ENCODE data around the gene ING3.

The ING3 gene

DNA sequence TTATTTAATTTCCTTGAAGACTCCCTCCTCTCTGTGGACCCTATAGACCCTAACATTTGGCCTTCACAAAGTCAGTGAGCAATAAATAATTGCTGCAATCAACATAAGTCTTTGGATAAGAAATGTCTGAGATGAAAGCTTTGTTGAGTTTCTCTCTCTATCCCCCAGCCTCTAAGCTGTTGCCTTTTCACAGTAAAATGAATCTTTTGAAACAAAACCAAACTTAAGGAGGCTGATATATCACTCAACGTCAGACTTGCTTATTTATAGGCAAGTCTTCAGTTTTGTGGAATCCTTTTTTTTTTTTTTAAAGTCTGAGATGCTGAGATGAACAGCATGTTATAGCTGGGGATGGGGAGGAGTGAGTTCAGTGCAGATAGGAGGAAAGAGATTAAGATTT, 47.9 kb downstream of the ING3 start:
- no peaks in the 10 kb centered on the region for H3K79me2 ChIP-seq (ENCODE audit: insufficient read depth, low read length)
- H4K20me1 ChIP-seq (ENCODE audit: low read depth, low read length), result no peaks in the 10 kb centered on the region
- H3K27me3 ChIP-seq (ENCODE audit: low read length), result no peaks in the 10 kb centered on the region
- no peak overlapping the region for H3K9ac ChIP-seq (ENCODE audit: low read length)
- no peak overlapping the region for H3K4me2 ChIP-seq (ENCODE audit: low read depth, low read length, poor library complexity, severe bottlenecking)
- TF ChIP-seq, protein P1, sequence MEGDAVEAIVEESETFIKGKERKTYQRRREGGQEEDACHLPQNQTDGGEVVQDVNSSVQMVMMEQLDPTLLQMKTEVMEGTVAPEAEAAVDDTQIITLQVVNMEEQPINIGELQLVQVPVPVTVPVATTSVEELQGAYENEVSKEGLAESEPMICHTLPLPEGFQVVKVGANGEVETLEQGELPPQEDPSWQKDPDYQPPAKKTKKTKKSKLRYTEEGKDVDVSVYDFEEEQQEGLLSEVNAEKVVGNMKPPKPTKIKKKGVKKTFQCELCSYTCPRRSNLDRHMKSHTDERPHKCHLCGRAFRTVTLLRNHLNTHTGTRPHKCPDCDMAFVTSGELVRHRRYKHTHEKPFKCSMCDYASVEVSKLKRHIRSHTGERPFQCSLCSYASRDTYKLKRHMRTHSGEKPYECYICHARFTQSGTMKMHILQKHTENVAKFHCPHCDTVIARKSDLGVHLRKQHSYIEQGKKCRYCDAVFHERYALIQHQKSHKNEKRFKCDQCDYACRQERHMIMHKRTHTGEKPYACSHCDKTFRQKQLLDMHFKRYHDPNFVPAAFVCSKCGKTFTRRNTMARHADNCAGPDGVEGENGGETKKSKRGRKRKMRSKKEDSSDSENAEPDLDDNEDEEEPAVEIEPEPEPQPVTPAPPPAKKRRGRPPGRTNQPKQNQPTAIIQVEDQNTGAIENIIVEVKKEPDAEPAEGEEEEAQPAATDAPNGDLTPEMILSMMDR (IDR thresholded peaks at IDR 0.05; ENCODE audit: insufficient read depth, low read length, poor library complexity, severe bottlenecking), result no peak
- no peak for TF ChIP-seq EZH2phosphoT487 (conservative IDR thresholded peaks at IDR 0.05; ENCODE audit: low read length)
- no peaks in the 10 kb centered on the region for H3K9me3 ChIP-seq (ENCODE audit: insufficient read depth, low read length)
- H3F3A ChIP-seq (ENCODE audit: insufficient read depth), result no peaks in the 10 kb centered on the region
- no peaks in the 10 kb centered on the region for H3K36me3 ChIP-seq (ENCODE audit: low read length)
- H2AFZ ChIP-seq (ENCODE audit: low read depth, low read length, severe bottlenecking), result no peak overlapping the region
- H3K9me2 ChIP-seq (replicated peaks; ENCODE audit: insufficient read depth, low read length), result no peaks in the 10 kb centered on the region
- H3K27ac ChIP-seq (ENCODE audit: low read depth, low read length), result no peak overlapping the region
- no peak overlapping the region for H3K4me3 ChIP-seq (ENCODE audit: insufficient read depth, low read length, poor library complexity, severe bottlenecking)

DNA sequence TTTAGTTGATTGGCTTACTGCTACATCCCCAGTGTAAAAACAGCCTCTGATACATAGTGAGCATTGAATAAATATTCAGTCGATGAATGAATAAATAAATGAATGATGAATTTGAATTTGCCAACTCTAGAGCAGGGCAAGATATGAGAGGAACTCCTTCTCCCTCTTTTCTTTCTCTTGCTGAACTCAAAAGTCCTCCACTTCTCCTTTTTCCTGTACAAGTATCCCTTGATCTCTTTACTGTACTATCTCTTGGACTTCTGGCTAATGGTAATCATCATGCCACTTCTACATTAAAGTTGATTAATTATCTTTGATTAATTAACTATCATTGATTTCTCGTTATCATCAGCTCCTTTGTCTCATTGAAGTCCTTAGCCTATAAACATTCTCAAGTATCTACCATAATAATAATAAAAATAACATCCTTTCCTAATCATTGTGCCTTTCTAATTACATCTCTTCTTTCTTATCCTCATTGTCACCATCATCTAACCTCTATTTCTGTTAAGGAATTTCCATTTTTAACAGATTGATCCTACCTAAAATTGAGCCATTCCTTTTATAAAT, 48.5 kb downstream of the ING3 start:
- H2AFZ ChIP-seq (ENCODE audit: low read depth, low read length, severe bottlenecking), result no peak overlapping the region
- TF ChIP-seq, protein P1 (IDR thresholded peaks at IDR 0.05; ENCODE audit: insufficient read depth, low read length, poor library complexity, severe bottlenecking), result no peak
- no peak for TF ChIP-seq EZH2phosphoT487 (conservative IDR thresholded peaks at IDR 0.05; ENCODE audit: low read length)
- H3K9me2 ChIP-seq (replicated peaks; ENCODE audit: insufficient read depth, low read length), result no peaks in the 10 kb centered on the region
- H3K27ac ChIP-seq (ENCODE audit: low read depth, low read length), result no peak overlapping the region
- no peaks in the 10 kb centered on the region for H3K79me2 ChIP-seq (ENCODE audit: insufficient read depth, low read length)
- no peaks in the 10 kb centered on the region for H3K27me3 ChIP-seq (ENCODE audit: low read length)
- no peaks in the 10 kb centered on the region for H4K20me1 ChIP-seq (ENCODE audit: low read depth, low read length)
- H3K36me3 ChIP-seq (ENCODE audit: low read length), result no peaks in the 10 kb centered on the region
- no peaks in the 10 kb centered on the region for H3K9me3 ChIP-seq (ENCODE audit: insufficient read depth, low read length)
- H3K4me2 ChIP-seq (ENCODE audit: low read depth, low read length, poor library complexity, severe bottlenecking), result no peak overlapping the region
- no peaks in the 10 kb centered on the region for H3F3A ChIP-seq (ENCODE audit: insufficient read depth)
- H3K9ac ChIP-seq (ENCODE audit: low read length), result no peak overlapping the region
- H3K4me3 ChIP-seq (ENCODE audit: insufficient read depth, low read length, poor library complexity, severe bottlenecking), result no peak overlapping the region

- no peaks in the 10 kb centered on the region for H3F3A ChIP-seq (ENCODE audit: insufficient read depth)
- H4K20me1 ChIP-seq (ENCODE audit: low read depth, low read length), result no peaks in the 10 kb centered on the region
- no peaks in the 10 kb centered on the region for H3K79me2 ChIP-seq (ENCODE audit: insufficient read depth, low read length)
- no peaks in the 10 kb centered on the region for H3K36me3 ChIP-seq (ENCODE audit: low read length)
- H3K4me2 ChIP-seq (ENCODE audit: low read depth, low read length, poor library complexity, severe bottlenecking), result no peak overlapping the region
- TF ChIP-seq, protein P1 (IDR thresholded peaks at IDR 0.05; ENCODE audit: insufficient read depth, low read length, poor library complexity, severe bottlenecking), result no peak
- TF ChIP-seq EZH2phosphoT487 (conservative IDR thresholded peaks at IDR 0.05; ENCODE audit: low read length), result no peak
- H2AFZ ChIP-seq (ENCODE audit: low read depth, low read length, severe bottlenecking), result no peak overlapping the region
- H3K9me3 ChIP-seq (ENCODE audit: insufficient read depth, low read length), result no peaks in the 10 kb centered on the region
- no peak overlapping the region for H3K4me3 ChIP-seq (ENCODE audit: insufficient read depth, low read length, poor library complexity, severe bottlenecking)
- H3K27me3 ChIP-seq (ENCODE audit: low read length), result no peaks in the 10 kb centered on the region
- H3K27ac ChIP-seq (ENCODE audit: low read depth, low read length), result no peak overlapping the region
- no peak overlapping the region for H3K9ac ChIP-seq (ENCODE audit: low read length)
- no peaks in the 10 kb centered on the region for H3K9me2 ChIP-seq (replicated peaks; ENCODE audit: insufficient read depth, low read length)
These were observed 49.8 kb downstream of the ING3 start for GRCh38 chr7:121000081-121000983.
